Natural killer cell (primary cell): ENCODE data around the gene ZNF197. TPM values are rescaled to one million over a fixed set of nuclear protein-coding genes. Genes with fewer than 3 reads are reported as not detected.
"Not testable (repeated sequence)": the region's sequence is repeated elsewhere in the genome, so short reads cannot be mapped to it uniquely, and the experiment has no call there.

Experiments
- ATAC-seq, 3 donors: fragments of 150-1000 bp in 2 of 3; fragments of 200-7000 bp in 1 of 3; cut with Tn5 transposase; 1 replicate in 1 of 3; 2 replicates in 2 of 3; pipeline ENCODE4 v1.10.0; 2021; ENCODE audit warnings: mild to moderate bottlenecking in 2 of 3, moderate library complexity in 2 of 3
- DNase-seq, 2 donors: peaks; one replicate each; pipeline versions ENCODE4 v3.0.0 to v3.0.0-alpha.2; 2013 to 2021; ENCODE audit warnings: mixed read lengths in 1 of 2
- H3K27ac ChIP-seq: one replicate; pipeline ENCODE4 v1.5.1; 2013; ENCODE audit warnings: mild to moderate bottlenecking, low read length
- H3K27me3 ChIP-seq: one replicate; pipeline ENCODE4 v1.6.1; 2013; ENCODE audit warnings: low read length; ENCODE audit not compliant: control insufficient read depth, insufficient read depth
- H3K36me3 ChIP-seq: one replicate; pipeline ENCODE4 v1.6.1; 2013; ENCODE audit warnings: low read length; ENCODE audit not compliant: control insufficient read depth, insufficient read depth
- H3K4me1 ChIP-seq: one replicate; pipeline ENCODE4 v1.6.1; 2013; ENCODE audit warnings: low read length; ENCODE audit not compliant: control insufficient read depth, insufficient read depth
- H3K4me3 ChIP-seq: one replicate; pipeline ENCODE4 v1.5.1; 2013; ENCODE audit warnings: low read length
- H3K9me3 ChIP-seq: one replicate; pipeline ENCODE4 v1.6.1; 2013; ENCODE audit warnings: low read length; ENCODE audit not compliant: control insufficient read depth, insufficient read depth
- H3K27ac Mint-ChIP-seq, 2 donors: one replicate each; pipeline ENCODE4 v1.8.0; 2022; ENCODE audit warnings: mild to moderate bottlenecking in 2 of 2, mixed read lengths in 2 of 2, moderate library complexity in 1 of 2
- H3K27me3 Mint-ChIP-seq, 2 donors: one replicate each; pipeline ENCODE4 v1.8.0; 2022; ENCODE audit warnings: low read depth in 2 of 2, mixed read lengths in 2 of 2
- H3K36me3 Mint-ChIP-seq: one replicate; pipeline ENCODE4 v1.8.0; 2022; ENCODE audit warnings: mixed read lengths
- H3K4me1 Mint-ChIP-seq, 2 donors: one replicate each; pipeline ENCODE4 v1.8.0; 2022; ENCODE audit warnings: mixed read lengths in 2 of 2
- H3K4me3 Mint-ChIP-seq: one replicate; pipeline ENCODE4 v1.8.0; 2022; ENCODE audit warnings: mild to moderate bottlenecking, moderate library complexity, mixed read lengths
- H3K9me3 Mint-ChIP-seq, 2 donors: one replicate each; pipeline ENCODE4 v1.8.0; 2022; ENCODE audit warnings: mixed read lengths in 2 of 2
- WGBS: methylation state at CpG from one replicate; pipeline ENCODE4 v1.1.7; 2013; ENCODE audit warnings: missing lambda C conversion rate; ENCODE audit not compliant: insufficient coverage; 5-methylcytosine and 5-hydroxymethylcytosine counted together
- intact Hi-C: fragments of 100-400 bp; cut with micrococcal nuclease; formaldehyde crosslinking; loops from one replicate; pipeline ENCODE4 v1.14.2; 2022
- total RNA-seq, 4 donors: library from RNA; stranded (reverse); fragments of 120-200 nt in 1 of 4; gene quantifications; one replicate each; pipeline versions ENCODE4 v1.2.3 to v1.2.4, GENCODE V29; 2013 to 2022
- TF ChIP-seq, protein P1 (sequence below): fragments of 200-600 bp; IDR thresholded peaks from one replicate; pipeline ENCODE4 v1.8.0; 2022; ENCODE audit warnings: antibody characterized with exemption

Gene ZNF197
- total RNA-seq, 3 donors from 2014 or later (not counting 1 experiment from before 2014, with no cell fraction given), result 10.0 to 15.7 (median 13.4) TPM

DNA sequence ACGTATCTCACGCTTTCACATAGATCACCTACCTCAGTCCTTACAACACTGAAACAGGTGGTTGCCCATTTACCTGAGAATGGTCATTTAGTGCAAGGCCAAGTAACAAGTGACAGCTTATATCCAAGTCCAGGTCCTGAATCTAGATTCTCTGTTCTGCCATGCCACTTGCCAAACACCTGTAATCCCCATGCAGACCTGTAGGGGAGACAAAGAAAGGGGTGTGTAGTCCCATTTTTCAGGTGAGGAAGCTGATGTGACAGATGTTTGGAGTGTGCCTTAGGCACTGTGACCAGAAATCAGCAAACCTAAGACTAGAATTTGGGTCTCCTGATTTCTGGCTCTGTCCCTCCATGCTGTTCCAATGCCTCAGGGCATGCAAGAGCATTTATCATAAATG is 36.4 kb downstream of the ZNF197 start:
- H3K36me3 Mint-ChIP-seq, result peaks cover 38% of the 10 kb centered on the region
- no peak for ATAC-seq
- H3K4me3 Mint-ChIP-seq, result no peak overlapping the region
- H3K4me3 ChIP-seq, result no peak overlapping the region
- DNase-seq, result no peak
- peaks cover 34% of the 10 kb centered on the region for H3K36me3 ChIP-seq
- H3K9me3 Mint-ChIP-seq, result peaks cover 2 to 12% of the 10 kb centered on the region in 2 donors
- H3K4me1 Mint-ChIP-seq, result no peaks in the 10 kb centered on the region
- intact Hi-C loops, result no loop called here
- H3K27ac ChIP-seq, result no peak overlapping the region
- 89% methylated on average over 2 of the region's 2 CpGs for WGBS
- peaks cover 22% of the 10 kb centered on the region for H3K9me3 ChIP-seq
- no peak overlapping the region for H3K27ac Mint-ChIP-seq
- H3K27me3 Mint-ChIP-seq, result no peaks in the 10 kb centered on the region
- H3K27me3 ChIP-seq, result no peaks in the 10 kb centered on the region
- TF ChIP-seq, protein P1, sequence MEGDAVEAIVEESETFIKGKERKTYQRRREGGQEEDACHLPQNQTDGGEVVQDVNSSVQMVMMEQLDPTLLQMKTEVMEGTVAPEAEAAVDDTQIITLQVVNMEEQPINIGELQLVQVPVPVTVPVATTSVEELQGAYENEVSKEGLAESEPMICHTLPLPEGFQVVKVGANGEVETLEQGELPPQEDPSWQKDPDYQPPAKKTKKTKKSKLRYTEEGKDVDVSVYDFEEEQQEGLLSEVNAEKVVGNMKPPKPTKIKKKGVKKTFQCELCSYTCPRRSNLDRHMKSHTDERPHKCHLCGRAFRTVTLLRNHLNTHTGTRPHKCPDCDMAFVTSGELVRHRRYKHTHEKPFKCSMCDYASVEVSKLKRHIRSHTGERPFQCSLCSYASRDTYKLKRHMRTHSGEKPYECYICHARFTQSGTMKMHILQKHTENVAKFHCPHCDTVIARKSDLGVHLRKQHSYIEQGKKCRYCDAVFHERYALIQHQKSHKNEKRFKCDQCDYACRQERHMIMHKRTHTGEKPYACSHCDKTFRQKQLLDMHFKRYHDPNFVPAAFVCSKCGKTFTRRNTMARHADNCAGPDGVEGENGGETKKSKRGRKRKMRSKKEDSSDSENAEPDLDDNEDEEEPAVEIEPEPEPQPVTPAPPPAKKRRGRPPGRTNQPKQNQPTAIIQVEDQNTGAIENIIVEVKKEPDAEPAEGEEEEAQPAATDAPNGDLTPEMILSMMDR, result no peak
- no peaks in the 10 kb centered on the region for H3K4me1 ChIP-seq

DNA sequence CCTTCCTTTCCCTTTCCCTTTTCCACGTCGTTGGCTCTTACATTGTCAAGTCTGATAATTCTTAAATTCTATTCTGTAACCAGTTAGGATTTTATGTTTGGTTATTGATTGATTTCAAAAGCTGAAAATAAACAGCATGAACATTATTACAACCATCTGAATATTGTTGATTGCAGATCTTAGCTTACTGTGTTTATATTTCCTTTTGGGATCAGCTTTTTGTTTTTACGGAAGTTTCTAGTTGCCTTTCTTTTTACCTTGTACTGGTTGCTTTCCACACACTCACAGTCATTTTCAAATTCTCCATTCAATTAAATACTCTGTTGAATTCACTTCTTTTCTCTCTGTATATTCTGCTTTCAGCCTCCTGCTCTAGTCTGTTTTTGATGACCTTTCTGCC is 40.3 kb downstream of the ZNF197 start:
- peaks cover 3% of the 10 kb centered on the region for H3K36me3 Mint-ChIP-seq
- intact Hi-C loops, result no loop called here
- DNase-seq, result no peak
- TF ChIP-seq, protein P1, result no peak
- peaks cover 0 to 2% of the 10 kb centered on the region in 2 donors for H3K9me3 Mint-ChIP-seq
- ATAC-seq, result no peak
- Histone ChIP-seq H3K4me1 (no peaks in the 10 kb centered on the region), H3K9me3 (peaks cover 5% of the 10 kb centered on the region), H3K27ac (no peak overlapping the region), H3K27me3 (no peaks in the 10 kb centered on the region), H3K36me3 (peaks cover 3% of the 10 kb centered on the region), H3K4me3 (no peak overlapping the region)
- H3K4me1 Mint-ChIP-seq, result no peaks in the 10 kb centered on the region
- 100% methylated on average over 1 of the region's 3 CpGs for WGBS
- no peak overlapping the region for H3K4me3 Mint-ChIP-seq
- no peak overlapping the region for H3K27ac Mint-ChIP-seq
- H3K27me3 Mint-ChIP-seq, result no peaks in the 10 kb centered on the region

DNA sequence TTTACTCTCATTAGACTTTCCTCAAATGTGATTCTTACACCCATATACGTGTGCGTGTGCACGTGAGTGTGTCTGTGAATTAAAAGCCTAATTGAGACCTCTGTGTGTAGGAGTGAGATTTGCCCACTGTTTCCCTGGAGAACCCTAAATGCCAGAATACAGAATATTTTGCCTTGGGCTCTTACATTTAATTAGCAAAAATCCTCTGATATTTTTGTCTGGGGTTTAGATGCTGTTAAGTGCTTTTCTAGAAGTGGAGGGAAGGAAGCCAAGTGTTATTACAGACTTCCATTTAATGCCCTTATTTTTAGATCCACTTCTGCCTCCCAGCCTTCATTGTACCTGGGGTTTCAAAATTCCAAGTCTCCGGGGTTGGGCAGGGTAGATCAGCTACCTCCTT is 41.5 kb downstream of the ZNF197 start:
- Histone ChIP-seq H3K9me3 (no peaks in the 10 kb centered on the region), H3K36me3 (no peaks in the 10 kb centered on the region), H3K27ac (no peak overlapping the region), H3K27me3 (no peaks in the 10 kb centered on the region), H3K4me1 (no peaks in the 10 kb centered on the region), H3K4me3 (no peak overlapping the region)
- TF ChIP-seq, protein P1, result no peak
- intact Hi-C loops, result no loop called here
- Mint-ChIP-seq H3K27me3 (no peaks in the 10 kb centered on the region), H3K27ac (no peak overlapping the region), H3K9me3 (no peaks in the 10 kb centered on the region), H3K36me3 (no peaks in the 10 kb centered on the region), H3K4me1 (no peaks in the 10 kb centered on the region), H3K4me3 (no peak overlapping the region)
- no peak for ATAC-seq
- no peak for DNase-seq
- WGBS, result 96% methylated on average over 4 of the region's 4 CpGs

DNA sequence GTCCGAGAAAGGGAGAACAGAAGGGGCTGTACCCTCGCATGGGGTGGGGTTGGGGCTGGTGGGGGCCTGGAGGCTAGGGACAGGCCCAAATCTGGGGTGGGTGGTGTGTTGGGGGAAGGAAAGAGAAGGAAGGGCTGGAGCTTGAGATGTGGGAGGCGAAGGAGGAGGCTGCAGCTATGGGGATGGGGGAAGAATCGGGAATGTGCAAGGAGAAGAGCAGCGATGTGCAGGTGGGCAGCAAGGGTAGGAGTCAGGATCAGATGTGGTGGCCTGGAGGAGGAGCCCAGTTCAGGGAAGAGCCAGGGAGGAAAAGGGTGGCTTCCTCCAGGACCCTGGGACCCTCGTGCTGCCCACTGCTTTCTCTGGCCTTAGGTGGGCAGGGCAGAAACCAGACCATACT is 44.9 kb downstream of the ZNF197 start:
- WGBS, result 87% methylated on average over 6 of the region's 6 CpGs
- H3K27me3 ChIP-seq, result no peaks in the 10 kb centered on the region

DNA sequence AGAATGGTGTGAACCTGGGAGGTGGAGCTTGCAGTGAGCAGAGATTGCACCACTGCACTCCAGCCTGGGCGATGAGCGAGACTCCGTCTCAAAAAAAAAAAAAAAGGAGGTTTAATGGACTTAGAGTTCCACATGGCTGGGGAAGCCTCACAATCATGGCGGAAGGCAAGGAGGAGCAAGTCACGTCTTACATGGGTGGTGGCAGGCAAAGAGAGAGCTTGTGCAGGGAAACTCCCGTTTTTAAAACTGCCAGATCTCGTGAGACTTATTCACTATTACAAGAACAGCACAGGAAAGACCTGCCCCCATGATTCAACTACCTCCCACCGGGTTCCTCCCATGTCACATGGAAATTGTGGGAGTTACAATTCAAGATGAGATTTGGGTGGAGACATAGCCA is 48.6 kb downstream of the ZNF197 start:
- H3K4me1 ChIP-seq, H3K36me3 Mint-ChIP-seq, H3K27me3 ChIP-seq, H3K27ac ChIP-seq, ATAC-seq, H3K36me3 ChIP-seq, intact Hi-C loops, H3K4me3 ChIP-seq, H3K4me3 Mint-ChIP-seq, H3K27me3 Mint-ChIP-seq, H3K4me1 Mint-ChIP-seq, DNase-seq, H3K9me3 Mint-ChIP-seq, H3K27ac Mint-ChIP-seq: not testable (repeated sequence)
- WGBS, result 99% methylated on average over 6 of the region's 8 CpGs
- peaks cover 10% of the 10 kb centered on the region for H3K9me3 ChIP-seq

More for the DNA sequence above, 44.9 kb downstream of the ZNF197 start:
- Histone ChIP-seq H3K27ac (no peak overlapping the region), H3K9me3 (peaks cover 3% of the 10 kb centered on the region), H3K4me1 (no peaks in the 10 kb centered on the region), H3K36me3 (no peaks in the 10 kb centered on the region), H3K4me3 (no peak overlapping the region)
- ATAC-seq, result no peak
- H3K27me3 Mint-ChIP-seq, result no peaks in the 10 kb centered on the region
- H3K27ac Mint-ChIP-seq, result no peak overlapping the region
- no peak overlapping the region for H3K4me3 Mint-ChIP-seq
- DNase-seq, result no peak
- no peaks in the 10 kb centered on the region for H3K4me1 Mint-ChIP-seq
- peaks cover 8% of the 10 kb centered on the region for H3K36me3 Mint-ChIP-seq
- intact Hi-C loops, result no loop called here
- H3K9me3 Mint-ChIP-seq, result peaks cover 2 to 7% of the 10 kb centered on the region in 2 donors
- TF ChIP-seq, protein P1, result no peak
